RWPE2 (cell line): ENCODE measurements around the gene MPST.

Experiments used
- ATAC-seq: fragments of 200-7000 bp; cut with Tn5 transposase; 3 replicates; pipeline ENCODE4 v1.9.1; 2021; ENCODE audit warnings: low read depth
- DNase-seq: peaks from one replicate; pipeline ENCODE4 v3.0.0-alpha.2; 2020; ENCODE audit warnings: low spot score
- H3K27ac ChIP-seq: fragments of 450-650 bp; 2 replicates; pipeline ENCODE4 v1.5.1; 2017; ENCODE audit warnings: mild to moderate bottlenecking; ENCODE audit not compliant: poor library complexity, severe bottlenecking
- H3K27me3 ChIP-seq: fragments of 250-450 bp; sonication (Bioruptor Pico); 2 replicates; pipeline ENCODE4 v1.5.1; 2021; ENCODE audit warnings: mild to moderate bottlenecking, moderate library complexity; ENCODE audit not compliant: insufficient read depth, poor library complexity, severe bottlenecking
- H3K36me3 ChIP-seq: fragments of 250-450 bp; sonication (Bioruptor Pico); 2 replicates; pipeline ENCODE4 v1.5.1; 2020; ENCODE audit warnings: low read depth, mild to moderate bottlenecking, moderate library complexity
- H3K4me1 ChIP-seq: fragments of 250-450 bp; sonication (Bioruptor Pico); 2 replicates; pipeline ENCODE4 v1.5.1; 2021; ENCODE audit warnings: mild to moderate bottlenecking, moderate library complexity; ENCODE audit not compliant: insufficient read depth, poor library complexity, severe bottlenecking
- H3K4me3 ChIP-seq: fragments of 250-450 bp; sonication (Bioruptor Pico); 2 replicates; pipeline ENCODE4 v1.5.1; 2021; ENCODE audit warnings: mild to moderate bottlenecking, moderate library complexity; ENCODE audit not compliant: severe bottlenecking
- H3K9me3 ChIP-seq: fragments of 250-450 bp; sonication (Bioruptor Pico); 2 replicates; pipeline ENCODE4 v1.5.1; 2021; ENCODE audit warnings: mild to moderate bottlenecking, moderate library complexity; ENCODE audit not compliant: severe bottlenecking
- TF ChIP-seq, protein P1 (sequence below): fragments of 450-650 bp; IDR thresholded peaks from one replicate; pipeline ENCODE4 v1.5.1; 2017; ENCODE audit warnings: mild to moderate bottlenecking, moderate library complexity; ENCODE audit not compliant: poor library complexity, severe bottlenecking

The MPST gene

DNA sequence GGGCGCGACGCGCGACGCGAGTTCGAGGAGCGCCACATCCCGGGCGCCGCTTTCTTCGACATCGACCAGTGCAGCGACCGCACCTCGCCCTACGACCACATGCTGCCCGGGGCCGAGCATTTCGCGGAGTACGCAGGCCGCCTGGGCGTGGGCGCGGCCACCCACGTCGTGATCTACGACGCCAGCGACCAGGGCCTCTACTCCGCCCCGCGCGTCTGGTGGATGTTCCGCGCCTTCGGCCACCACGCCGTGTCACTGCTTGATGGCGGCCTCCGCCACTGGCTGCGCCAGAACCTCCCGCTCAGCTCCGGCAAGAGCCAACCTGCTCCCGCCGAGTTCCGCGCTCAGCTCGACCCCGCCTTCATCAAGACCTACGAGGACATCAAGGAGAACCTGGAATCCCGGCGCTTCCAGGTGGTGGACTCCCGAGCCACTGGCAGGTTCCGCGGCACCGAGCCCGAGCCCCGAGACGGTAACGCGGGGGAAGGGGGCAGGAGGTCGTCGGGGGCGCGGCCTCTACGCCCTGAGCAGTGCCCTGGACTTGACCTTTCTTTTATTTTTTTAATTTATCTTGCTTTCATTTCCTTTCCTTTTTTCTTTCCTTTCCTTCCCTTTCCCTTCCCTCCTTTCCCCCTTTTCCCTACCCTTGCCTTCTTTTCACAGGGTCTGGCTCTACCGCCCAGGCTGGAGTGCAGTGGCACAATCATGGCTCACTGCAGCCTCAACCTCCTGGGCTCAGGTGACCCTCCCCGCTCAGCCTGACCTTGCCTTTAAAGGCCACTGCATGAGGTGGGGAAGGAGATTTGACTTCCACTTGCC, 5.0 kb downstream of the MPST start:
- DNase-seq (no peak), ATAC-seq (no peak)
- no peaks in the 10 kb centered on the region for H3K27me3 ChIP-seq
- TF ChIP-seq, protein P1, sequence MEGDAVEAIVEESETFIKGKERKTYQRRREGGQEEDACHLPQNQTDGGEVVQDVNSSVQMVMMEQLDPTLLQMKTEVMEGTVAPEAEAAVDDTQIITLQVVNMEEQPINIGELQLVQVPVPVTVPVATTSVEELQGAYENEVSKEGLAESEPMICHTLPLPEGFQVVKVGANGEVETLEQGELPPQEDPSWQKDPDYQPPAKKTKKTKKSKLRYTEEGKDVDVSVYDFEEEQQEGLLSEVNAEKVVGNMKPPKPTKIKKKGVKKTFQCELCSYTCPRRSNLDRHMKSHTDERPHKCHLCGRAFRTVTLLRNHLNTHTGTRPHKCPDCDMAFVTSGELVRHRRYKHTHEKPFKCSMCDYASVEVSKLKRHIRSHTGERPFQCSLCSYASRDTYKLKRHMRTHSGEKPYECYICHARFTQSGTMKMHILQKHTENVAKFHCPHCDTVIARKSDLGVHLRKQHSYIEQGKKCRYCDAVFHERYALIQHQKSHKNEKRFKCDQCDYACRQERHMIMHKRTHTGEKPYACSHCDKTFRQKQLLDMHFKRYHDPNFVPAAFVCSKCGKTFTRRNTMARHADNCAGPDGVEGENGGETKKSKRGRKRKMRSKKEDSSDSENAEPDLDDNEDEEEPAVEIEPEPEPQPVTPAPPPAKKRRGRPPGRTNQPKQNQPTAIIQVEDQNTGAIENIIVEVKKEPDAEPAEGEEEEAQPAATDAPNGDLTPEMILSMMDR = no peak
- H3K9me3 ChIP-seq = no peaks in the 10 kb centered on the region
- H3K4me1 ChIP-seq = no peaks in the 10 kb centered on the region
- peaks cover 44% of the 10 kb centered on the region for H3K36me3 ChIP-seq
- H3K27ac ChIP-seq = no peak overlapping the region
- no peak overlapping the region for H3K4me3 ChIP-seq

DNA sequence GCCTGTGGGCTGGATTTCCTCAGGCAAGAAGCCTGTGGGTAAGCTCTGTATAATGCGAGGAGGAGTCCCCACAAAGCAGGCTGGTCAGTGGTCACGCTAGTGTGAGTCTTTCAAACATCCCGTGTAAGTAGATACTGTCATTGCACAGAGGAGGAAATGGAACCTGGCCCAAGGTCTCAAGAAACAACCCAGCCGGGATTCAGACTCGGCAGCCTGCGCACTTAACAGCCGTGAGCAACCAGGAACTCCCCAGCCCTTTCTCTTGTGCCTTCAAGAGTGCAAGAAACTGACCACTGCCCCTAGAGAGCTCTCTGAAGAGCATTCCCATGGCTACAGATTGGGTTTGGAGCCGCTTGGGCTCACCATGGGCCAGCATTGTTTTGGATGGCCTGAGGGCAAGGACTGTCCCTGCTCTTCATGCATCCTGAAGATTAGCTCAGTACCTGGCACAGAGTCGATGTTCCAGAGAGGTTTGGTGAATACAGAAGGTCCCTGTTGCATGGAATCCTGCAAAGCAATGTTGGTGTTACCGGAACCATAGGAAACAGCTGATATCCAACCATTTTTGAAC, 6.0 kb downstream of the MPST start:
- H3K4me1 ChIP-seq = no peaks in the 10 kb centered on the region
- H3K9me3 ChIP-seq = no peaks in the 10 kb centered on the region
- peaks cover 44% of the 10 kb centered on the region for H3K36me3 ChIP-seq
- TF ChIP-seq, protein P1 = no peak
- no peak for DNase-seq
- H3K27ac ChIP-seq = no peak overlapping the region
- no peak overlapping the region for H3K4me3 ChIP-seq
- no peak for ATAC-seq
- no peaks in the 10 kb centered on the region for H3K27me3 ChIP-seq

DNA sequence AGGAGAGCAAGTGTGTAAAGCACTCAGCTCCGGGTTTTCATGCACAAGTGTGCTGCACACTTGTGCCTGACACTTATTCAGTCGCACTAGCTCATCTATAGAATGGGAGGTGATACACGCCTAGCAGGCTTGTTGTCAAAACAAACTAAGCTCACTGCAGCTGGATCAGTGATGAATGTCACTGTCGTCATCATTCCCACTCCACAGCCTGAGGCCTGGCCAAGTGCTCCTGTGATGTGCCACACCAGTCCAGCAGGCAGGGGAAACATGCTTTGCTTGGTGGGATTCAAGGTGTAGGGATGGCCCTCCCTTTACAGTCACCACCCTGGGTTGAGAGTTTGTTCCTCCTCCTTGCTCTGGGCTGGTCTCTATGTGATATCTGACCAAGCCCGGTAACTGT, 6.8 kb downstream of the MPST start:
- no peaks in the 10 kb centered on the region for H3K27me3 ChIP-seq
- ATAC-seq = no peak; the same call in 2 of the 3 replicates
- no peak for DNase-seq
- no peaks in the 10 kb centered on the region for H3K9me3 ChIP-seq
- H3K27ac ChIP-seq = no peak overlapping the region
- H3K4me3 ChIP-seq = no peak overlapping the region
- TF ChIP-seq, protein P1 = no peak
- H3K36me3 ChIP-seq = peaks cover 41% of the 10 kb centered on the region
- H3K4me1 ChIP-seq = no peaks in the 10 kb centered on the region

DNA sequence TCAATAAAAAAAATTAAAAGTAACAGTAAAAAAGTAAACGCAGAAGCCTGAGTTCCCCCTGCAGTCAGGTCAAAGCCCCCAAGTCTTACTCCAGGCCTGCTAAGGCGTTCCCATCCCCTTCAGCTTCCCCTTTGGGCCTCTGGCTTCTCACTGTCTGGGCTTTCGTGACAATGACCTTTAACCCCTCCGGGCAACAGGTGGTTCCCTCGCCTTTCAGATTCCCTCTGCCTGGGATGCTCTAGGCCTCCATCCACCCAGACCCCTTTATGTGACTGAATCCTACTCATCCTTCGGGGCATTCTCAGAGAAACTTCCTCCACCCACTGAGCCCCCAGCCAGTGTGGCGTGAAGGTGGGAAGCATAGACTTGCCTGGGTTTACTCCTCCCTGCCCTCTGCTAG, 8.0 kb downstream of the MPST start:
- peaks cover 8% of the 10 kb centered on the region for H3K4me1 ChIP-seq
- TF ChIP-seq, protein P1 = no peak
- DNase-seq = no peak
- H3K4me3 ChIP-seq = no peak overlapping the region
- H3K27me3 ChIP-seq = no peaks in the 10 kb centered on the region
- no peaks in the 10 kb centered on the region for H3K9me3 ChIP-seq
- H3K27ac ChIP-seq = no peak overlapping the region
- no peak for ATAC-seq
- peaks cover 34% of the 10 kb centered on the region for H3K36me3 ChIP-seq
